Stimulated activated naive CD8-positive, alpha-beta T cell treated with anti-CD3 and anti-CD28 coated beads, Interleukin-15, Interleukin-2, amounts not matched to agents 100 U/mL and 50 U/mL, for 24 hours (primary cell): ENCODE measurements around the gene TMEM263.
A peak's percentile ranks its signal among the peaks of the same experiment; 100 is the strongest.

Experiments
- ATAC-seq: fragments of 150-1000 bp; cut with Tn5 transposase; one replicate; pipeline ENCODE4 v1.10.0; 2021
- DNase-seq: peaks from one replicate; pipeline ENCODE4 v3.0.0; 2021

TMEM263 gene

GRCh38 chr12:106950591-106950990 is 5.1 kb upstream of the TMEM263 start:
- ATAC-seq, result no peak
- DNase-seq, result no peak

- ATAC-seq (no peak), DNase-seq (no peak)
Measured at GRCh38 chr12:106953352-106954250, 2.1 kb upstream of the TMEM263 start.

DNA sequence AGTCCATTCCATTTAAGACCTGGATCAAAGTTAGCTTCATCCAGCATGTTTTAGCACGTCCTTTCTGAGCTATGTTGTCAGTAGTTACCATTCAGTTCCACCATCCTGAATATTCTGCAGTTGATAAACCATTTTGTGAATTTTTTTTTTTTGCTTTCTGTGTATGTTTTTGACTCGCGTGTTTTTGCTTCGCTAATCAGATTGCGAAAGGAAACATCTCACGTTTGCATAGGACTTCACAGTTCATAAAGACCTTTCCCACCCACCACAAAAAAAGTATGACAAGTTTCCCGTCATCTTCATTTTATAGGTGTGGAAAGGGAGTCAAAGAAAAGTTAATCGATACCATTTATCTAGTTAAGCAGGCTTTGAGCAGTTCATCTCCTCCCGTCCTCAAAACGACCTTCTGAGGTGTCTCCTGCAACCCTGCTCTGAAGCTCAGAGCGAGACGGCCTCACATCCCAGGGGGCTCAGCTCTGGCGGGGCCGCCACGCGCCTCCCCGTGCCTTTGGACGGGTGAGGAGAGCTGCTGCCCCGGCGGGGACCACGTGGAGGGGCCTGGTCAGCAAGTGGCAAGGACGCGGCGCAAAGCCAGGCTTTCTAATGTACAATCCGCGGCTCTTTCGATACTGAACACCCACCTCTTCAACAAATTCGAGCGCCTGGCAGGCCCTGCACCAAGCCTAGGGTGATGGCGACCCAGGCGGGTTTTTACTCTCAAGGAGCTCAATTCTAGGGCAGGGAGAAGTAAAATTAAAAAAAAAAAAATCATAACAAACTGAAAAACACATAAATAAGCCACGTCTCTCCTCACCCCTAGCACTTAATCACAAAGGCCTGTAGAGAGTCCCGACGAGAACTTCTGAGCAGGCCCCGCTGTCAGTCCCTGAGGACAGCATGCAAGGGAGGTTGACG is 988 bp upstream of the TMEM263 start:
- ATAC-seq, result no peak
- peak; percentile 25 for DNase-seq

- DNase-seq, result peak; percentile 73
- peak; percentile 48 for ATAC-seq
Measured at GRCh38 chr12:106956048-106956578, 406 bp downstream of the TMEM263 start.

- ATAC-seq (no peak), DNase-seq (no peak)
Measured at GRCh38 chr12:106957583-106957982, 1.9 kb downstream of the TMEM263 start.

DNA sequence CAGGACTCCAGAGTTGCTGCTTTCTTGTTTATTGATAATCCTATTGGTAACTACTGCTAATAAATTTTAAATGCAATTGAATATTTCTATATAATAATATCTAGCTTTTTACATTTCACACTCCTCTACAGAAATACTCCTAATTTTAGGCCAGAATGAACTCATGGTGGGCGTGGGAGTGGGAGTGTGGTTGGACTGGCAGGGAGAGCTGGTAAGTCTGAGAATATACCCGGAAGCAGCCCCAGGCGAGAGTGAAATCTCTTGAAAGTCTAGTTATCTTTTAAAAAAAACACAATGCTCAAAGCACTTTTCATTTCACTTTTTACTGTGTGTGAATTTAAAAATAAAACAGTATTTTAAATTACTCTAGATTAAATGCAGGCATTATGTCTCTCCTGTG is 4.7 kb downstream of the TMEM263 start:
- no peak for ATAC-seq
- peak; percentile 28 for DNase-seq

- no peak for ATAC-seq
Measured at GRCh38 chr12:106962286-106962685, 6.6 kb downstream of the TMEM263 start.

GRCh38 chr12:106964526-106964925 is 8.8 kb downstream of the TMEM263 start:
- DNase-seq, result no peak
- ATAC-seq, result no peak

More at GRCh38 chr12:106962286-106962685, 6.6 kb downstream of the TMEM263 start:
- DNase-seq, result no peak

- ATAC-seq, result no peak
- no peak for DNase-seq
Measured at GRCh38 chr12:106971065-106971464, 15.4 kb downstream of the TMEM263 start.

GRCh38 chr12:106973545-106973944 is 17.8 kb downstream of the TMEM263 start:
- ATAC-seq (no peak), DNase-seq (no peak)

DNA sequence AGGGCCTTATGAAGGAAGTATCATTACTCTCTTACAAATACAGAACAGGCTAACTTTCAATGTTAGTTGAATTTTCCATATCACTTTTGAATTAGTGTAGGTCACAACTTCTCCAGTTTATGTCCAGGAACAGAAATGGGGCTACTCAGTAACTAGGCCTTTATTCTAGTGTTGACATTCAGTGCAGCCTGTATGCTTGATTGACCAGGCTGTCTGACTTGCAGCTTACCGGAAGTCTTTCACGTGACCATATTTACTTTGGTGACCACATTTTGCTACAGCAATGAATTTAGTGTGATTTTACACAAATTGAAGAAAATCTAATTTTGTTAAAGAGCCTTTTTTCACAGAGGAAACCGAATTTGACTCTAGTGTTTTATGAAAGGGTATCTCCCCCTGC is 18.8 kb downstream of the TMEM263 start:
- ATAC-seq, result no peak
- DNase-seq, result no peak

- ATAC-seq (no peak), DNase-seq (no peak)
Measured at GRCh38 chr12:106975098-106975497, 19.4 kb downstream of the TMEM263 start.

GRCh38 chr12:106975993-106976658 is 20.4 kb downstream of the TMEM263 start:
- ATAC-seq (no peak), DNase-seq (no peak)

DNA sequence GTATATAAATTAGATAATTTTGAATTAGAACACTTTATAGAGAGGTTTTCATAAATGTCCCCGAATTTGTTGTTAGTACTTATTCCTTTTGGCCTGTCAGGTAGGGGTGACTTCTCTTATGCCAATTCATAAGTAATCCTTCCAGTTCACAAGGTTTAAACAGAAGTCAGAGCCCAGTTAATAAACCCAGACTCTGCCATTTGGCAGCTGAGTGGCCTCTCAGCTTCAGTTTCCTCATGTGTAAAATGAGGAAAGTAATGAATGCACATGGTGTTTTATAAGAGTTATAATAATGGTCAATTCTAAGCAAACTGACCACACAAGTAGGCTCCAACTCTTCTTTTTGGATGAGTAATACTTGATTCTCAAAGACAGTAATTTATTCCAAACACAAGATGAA is 21.0 kb downstream of the TMEM263 start:
- ATAC-seq (no peak), DNase-seq (no peak)

DNA sequence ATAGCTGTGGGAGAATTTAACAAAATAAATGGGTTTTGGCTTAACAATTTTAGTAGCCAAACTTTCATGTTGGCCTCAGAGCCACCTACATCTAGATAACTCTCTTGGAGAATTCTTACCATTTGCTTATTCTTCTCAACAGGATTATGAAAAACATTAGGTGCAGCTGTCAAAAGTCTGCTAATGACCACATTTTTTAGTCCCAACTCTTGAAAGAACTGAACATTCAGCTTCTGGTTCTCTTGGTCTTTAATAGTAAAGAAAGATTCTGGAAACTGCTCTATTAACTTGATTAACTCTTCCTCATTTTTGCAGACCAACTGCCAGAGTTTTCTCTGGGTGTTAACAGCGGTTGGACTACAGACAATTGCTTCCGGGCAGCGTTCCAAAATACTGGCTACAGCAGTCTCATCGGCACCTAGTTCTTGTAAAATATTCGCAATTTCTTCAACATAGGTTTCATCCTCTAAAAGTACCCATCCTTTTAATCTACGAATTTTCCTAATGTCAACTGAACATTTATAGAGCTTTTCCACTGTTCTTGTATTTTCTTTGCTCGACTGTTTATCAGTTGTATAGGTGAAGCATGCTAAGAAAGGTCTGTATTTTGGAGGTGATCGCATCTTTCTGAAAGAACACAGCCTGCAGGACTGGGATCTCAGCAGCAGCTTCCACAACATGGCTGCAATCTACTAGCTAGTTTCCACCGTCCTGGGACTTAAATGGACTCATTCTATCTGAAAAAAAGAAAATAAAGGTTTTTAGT is 22.5 kb downstream of the TMEM263 start:
- no peak for DNase-seq
- ATAC-seq, result no peak

DNA sequence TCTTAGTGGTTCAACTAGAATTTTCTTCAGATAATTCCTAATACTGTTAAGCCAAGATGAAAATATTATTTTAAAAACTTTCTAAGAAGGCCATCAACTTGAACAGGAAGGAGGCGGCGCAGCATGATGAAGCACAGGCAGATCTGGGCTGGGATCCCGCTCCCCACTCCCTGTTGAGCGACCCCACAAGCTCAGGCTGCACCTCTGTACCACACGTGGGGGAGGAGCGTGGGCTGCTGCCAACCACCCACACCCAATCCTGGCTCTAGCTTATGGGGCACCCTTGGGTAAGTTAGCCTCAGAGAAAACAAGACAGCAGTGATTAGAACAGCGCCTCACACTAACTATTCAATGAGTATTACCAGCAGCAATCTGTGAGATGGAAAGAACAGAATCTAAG is 25.2 kb downstream of the TMEM263 start:
- no peak for DNase-seq
- no peak for ATAC-seq

DNA sequence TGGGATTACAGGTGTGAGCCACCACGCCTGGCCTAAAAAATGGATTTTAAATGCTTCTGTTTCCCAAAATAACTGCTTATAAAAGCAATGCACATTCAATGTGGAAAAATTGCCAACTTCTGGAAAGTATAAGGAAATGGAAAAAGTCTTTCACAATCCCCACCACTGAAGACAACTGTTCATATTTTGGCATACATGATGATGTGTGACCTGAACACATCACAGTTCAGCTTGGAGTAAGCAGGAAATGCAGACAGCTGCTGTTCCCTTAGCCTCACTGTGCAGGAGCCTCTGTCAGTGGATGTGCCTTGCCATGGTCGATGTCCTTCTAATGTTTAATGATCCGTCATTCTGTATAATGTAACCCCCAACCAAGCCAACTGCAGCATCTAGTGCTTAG is 26.1 kb downstream of the TMEM263 start:
- ATAC-seq (no peak), DNase-seq (no peak)

- DNase-seq (no peak), ATAC-seq (no peak)
Measured at GRCh38 chr12:106982229-106982628, 26.5 kb downstream of the TMEM263 start.

DNA sequence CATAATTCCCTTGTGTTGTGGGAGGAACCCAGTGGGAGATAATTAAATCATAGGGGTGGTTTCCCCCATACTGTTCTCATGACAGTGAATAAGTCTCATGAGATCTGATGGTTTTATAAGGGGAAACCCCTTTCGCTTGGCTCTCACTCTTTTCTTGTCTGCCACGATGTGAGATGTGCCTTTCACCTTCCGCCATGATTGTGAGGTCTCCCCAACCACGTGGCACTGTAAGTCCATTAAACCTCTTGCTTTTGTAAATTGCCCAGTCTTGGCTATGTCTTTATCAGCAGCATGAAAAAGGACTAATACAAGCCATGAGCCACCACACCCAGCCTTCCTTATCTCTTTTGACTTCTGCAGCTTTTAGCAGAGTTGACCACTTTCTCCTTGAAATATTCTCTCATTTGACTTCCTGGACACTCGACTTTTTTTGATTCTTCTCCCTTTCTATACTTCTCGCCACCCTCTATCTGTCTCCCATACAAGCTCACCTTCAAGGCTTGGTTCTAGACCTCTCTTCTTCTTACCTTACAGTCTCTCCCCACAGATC is 29.0 kb downstream of the TMEM263 start:
- DNase-seq (no peak), ATAC-seq (no peak)

DNA sequence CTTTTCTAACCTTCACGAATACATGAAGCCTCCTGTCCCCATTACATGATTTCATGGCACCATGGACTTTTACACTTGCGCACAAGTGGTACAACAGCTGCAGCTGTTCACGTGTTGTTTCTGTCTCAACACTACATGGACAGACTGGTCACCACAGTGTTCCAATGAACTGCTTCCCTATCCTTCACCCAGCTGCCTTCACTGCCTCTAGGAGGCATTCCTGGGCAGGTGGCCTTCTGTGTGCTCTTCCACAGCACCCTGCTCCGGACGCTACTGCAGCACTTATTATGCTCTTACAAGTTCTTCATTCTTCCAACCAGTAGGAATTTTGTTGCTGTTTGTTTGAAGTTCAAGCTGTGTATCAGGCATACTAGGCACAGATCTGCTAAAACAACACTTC is 29.8 kb downstream of the TMEM263 start:
- DNase-seq (no peak), ATAC-seq (no peak)

DNA sequence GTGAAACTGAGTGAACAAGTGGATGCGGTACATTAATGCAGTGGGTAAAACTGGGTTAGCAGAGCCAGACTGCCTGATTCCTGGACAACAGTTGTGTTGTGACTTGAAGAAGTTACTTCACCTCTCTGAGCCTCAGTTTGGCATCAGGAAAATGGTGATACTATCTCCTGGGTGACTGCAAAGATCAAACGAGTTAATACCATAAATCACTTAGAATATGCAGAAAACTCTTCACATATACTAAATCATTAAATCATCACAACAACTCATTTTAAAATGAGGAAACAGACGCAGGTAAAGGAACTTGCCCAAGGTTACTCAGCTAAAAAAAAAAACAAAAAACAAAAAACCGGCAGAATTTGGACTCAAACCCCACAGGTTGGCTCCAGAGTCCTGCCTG is 30.4 kb downstream of the TMEM263 start:
- ATAC-seq, result no peak

More for the DNA sequence above, 30.4 kb downstream of the TMEM263 start:
- no peak for DNase-seq
